ENCODE results near the gene VPS72.

VPS72 gene

DNA sequence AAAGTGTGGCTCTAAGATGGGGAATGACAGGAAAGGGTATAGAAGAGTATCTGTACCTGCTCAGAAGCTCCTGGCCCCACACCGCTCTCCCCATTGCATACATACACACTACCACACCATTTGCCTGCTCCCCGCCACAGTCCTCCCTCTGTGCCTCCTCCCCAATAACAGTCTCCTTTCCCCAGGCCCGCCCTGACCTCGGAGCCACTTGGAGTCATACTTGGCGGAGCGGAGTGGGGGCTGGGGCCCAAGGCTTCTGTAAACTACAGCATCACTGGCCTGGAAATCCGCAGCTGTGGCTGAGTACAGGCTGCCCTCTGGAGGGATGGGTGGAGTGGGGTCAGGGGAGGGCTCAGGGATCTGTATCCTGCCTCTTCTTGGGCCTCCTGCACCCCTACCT, 52.2 kb downstream of the VPS72 start:
- no peak for DNase-seq (ENCODE audit: low read depth)
- no peak overlapping the region for H3K4me3 ChIP-seq (ENCODE audit: control insufficient read depth, low read depth, low read length)
- TF ChIP-seq, protein P1, sequence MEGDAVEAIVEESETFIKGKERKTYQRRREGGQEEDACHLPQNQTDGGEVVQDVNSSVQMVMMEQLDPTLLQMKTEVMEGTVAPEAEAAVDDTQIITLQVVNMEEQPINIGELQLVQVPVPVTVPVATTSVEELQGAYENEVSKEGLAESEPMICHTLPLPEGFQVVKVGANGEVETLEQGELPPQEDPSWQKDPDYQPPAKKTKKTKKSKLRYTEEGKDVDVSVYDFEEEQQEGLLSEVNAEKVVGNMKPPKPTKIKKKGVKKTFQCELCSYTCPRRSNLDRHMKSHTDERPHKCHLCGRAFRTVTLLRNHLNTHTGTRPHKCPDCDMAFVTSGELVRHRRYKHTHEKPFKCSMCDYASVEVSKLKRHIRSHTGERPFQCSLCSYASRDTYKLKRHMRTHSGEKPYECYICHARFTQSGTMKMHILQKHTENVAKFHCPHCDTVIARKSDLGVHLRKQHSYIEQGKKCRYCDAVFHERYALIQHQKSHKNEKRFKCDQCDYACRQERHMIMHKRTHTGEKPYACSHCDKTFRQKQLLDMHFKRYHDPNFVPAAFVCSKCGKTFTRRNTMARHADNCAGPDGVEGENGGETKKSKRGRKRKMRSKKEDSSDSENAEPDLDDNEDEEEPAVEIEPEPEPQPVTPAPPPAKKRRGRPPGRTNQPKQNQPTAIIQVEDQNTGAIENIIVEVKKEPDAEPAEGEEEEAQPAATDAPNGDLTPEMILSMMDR (IDR thresholded peaks at IDR 0.05; ENCODE audit: control insufficient read depth, insufficient read depth, low read depth, low read length, missing control alignments): no peak

DNA sequence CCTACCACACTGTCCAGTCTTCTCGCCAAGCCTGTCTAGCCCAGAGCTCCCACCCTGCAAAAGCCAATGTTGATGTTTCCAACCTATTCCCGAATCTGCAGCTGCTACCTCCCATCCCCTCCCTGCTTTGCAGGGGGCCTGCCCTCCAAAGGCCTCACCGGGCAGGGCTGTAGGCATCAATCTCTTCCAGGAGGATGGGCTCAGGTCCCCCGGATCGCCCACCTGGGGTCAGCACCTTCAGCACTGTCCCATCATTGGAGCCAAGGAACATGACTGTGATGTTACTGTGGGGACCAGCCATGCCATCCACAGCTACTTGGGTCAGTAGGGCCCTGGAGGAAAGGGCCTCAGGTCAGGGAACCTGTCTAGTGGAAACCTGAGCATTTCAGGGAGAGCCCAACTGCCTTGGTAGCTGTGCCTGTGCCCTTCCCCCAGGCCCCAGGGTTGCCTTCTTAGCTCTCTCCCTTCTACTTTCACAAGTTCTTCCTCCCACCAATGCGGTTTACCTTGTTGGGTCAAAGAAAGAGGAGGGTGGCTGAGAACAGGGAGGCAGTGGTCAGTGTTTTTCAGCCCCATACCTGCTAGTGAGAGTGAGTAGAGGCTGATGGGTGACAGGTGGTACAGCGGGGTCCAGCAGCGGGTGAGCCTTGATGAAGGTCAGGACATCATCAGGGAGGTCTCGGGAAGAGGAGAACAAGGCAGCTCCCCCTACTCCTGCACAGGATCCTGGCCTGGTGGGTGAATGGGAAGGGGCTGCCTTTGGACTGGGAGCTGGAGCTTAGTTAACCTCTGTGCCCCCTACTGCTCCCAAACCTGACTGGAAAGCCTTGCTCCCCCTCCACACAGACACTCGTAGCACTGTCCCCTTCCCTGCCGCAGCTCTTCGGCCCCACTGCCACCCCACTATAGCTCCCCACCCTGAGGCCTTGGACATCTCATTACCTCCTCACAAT, 54.3 kb downstream of the VPS72 start:
- DNase-seq (ENCODE audit: low read depth): no peak

DNA sequence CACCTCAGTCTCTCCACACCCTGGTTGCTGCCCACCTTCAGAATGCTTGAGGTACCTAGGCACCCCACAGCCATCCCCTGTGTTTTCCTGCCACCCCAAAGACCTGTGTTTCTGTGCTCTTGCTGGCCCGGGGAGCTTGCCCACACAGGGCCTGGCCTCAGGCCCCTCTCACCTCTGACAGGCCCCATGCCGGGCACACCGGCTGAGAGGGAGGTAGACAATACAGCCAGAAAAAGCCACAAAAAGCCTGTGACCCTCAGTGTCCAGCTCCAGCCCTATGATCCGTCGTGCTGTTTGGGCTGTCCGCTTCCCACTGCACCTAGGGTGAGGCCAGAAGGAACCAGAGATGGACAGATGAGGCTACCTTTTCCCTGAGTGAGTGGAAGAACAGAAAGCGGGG, 55.0 kb downstream of the VPS72 start:
- no peak for DNase-seq (ENCODE audit: low read depth)
- TF ChIP-seq, protein P1 (IDR thresholded peaks at IDR 0.05; ENCODE audit: control insufficient read depth, insufficient read depth, low read depth, low read length, missing control alignments): no peak
- no peak overlapping the region for H3K4me3 ChIP-seq (ENCODE audit: control insufficient read depth, low read depth, low read length)

More for the DNA sequence above, 54.3 kb downstream of the VPS72 start:
- TF ChIP-seq, protein P1 (IDR thresholded peaks at IDR 0.05; ENCODE audit: control insufficient read depth, insufficient read depth, low read depth, low read length, missing control alignments): no peak
- no peak overlapping the region for H3K4me3 ChIP-seq (ENCODE audit: control insufficient read depth, low read depth, low read length)

DNA sequence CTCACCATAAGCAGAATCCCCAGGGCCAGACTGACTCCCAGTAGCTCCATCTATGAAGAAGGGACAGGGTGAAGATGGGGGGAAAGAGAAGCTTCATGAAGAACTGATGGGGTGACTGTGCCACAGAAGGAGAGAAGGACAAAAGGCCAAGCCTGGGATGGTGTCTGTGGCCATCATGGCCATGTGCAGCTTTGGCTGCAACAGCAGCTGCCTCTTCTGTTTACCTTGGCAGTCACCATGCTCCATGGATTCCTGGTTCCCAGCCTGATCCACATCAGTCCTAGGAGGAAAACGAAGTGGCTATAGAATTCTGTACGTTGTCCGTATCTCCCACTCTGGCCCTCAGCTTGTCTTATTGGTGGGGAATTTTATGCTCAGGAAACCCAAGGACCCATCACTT, 55.6 kb downstream of the VPS72 start:
- DNase-seq (ENCODE audit: low read depth): no peak
- no peak overlapping the region for H3K4me3 ChIP-seq (ENCODE audit: control insufficient read depth, low read depth, low read length)
- TF ChIP-seq, protein P1 (IDR thresholded peaks at IDR 0.05; ENCODE audit: control insufficient read depth, insufficient read depth, low read depth, low read length, missing control alignments): no peak

DNA sequence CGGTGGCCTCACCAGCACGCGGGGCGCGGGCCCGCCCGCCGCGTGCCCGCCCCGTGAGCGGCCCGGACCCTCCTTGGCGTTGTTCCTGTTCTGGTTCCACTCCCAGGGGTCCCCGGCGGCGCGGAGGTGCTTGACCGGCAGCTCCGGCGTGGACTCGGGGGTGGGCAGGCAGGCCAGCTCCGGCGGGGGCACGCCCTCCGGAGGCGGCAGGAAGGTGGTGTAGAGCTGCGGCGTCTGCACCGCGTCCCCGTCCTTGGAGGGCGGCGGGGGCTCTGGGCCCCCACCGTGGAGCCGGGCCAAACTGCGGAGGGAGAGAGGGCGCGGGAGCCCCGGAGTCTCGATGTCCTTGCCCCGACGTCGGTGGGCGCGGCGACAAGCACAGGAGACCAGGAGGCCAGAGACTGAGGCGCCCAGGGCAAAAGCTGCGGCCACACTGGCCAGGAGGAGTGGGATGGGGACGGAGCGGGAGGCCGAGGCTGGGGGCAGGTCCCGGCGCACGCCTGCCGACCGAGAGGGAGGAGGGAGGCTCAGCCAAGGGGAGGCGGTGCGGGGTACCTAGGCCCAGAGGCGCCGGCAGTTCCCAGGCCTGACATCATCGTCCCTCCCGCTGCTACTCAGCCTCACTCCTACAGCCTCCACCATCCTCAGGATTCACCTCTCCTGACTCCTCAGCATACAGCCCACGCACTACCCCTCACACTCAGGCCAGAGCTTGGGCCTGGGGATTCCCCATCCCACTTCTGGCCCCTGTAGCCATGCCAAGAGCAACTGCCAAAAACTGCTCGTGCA, 56.8 kb downstream of the VPS72 start:
- no peak overlapping the region for H3K4me3 ChIP-seq (ENCODE audit: control insufficient read depth, low read depth, low read length)
- no peak for DNase-seq (ENCODE audit: low read depth)
- TF ChIP-seq, protein P1 (IDR thresholded peaks at IDR 0.05; ENCODE audit: control insufficient read depth, insufficient read depth, low read depth, low read length, missing control alignments): no peak

DNA sequence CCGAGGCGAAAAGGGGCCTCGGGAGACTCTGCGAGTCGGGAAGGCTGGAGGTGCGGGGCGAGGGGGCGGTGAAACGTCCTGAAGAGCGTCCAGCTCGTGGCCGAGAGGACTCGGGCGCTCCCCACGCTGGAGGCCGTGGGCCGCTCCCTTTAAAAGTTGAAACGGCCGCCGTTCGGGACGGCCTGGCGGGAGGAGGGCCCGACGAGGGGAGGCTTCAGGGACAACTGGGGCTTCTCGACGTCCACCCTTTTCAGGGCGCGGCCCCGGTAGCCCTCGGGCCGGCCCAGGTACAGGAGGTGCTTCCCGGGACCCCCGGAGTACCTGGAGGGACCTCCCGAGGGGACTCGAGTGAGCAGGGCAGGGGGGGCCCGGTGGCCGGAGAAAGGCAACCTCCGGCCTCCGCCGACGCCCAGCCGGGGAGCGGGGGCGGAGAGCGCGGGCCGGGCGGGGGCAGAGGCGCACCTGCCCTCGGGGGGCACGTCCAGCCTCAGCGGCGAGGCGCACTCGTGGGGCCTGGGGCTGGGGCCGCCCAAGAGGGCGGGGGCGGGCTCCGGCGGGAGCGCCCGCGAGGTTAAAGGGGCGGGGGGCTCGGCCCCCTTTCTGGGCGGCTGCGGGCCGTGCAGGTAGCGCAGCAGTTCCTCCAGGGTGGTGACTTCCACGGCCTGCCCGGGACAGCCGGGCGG, 57.5 kb downstream of the VPS72 start:
- DNase-seq (ENCODE audit: low read depth): no peak
- H3K4me3 ChIP-seq (ENCODE audit: control insufficient read depth, low read depth, low read length): no peak overlapping the region
- TF ChIP-seq, protein P1 (IDR thresholded peaks at IDR 0.05; ENCODE audit: control insufficient read depth, insufficient read depth, low read depth, low read length, missing control alignments): no peak
